T-helper 1 cell treated with Interleukin-12 subunit alpha and Interleukin-12 subunit beta and Interleukin-4 antibody, amounts not matched to agents 30 μg/mL and 1 μg/mL, for 36 hours (primary cell): ENCODE data around the gene MED17.

ENCODE experiments used
- H3K27ac Mint-ChIP-seq: one replicate; pipeline ENCODE4 v1.8.0; 2021; ENCODE audit warnings: mild to moderate bottlenecking, mixed read lengths
- H3K27me3 Mint-ChIP-seq: one replicate; pipeline ENCODE4 v1.8.0; 2021; ENCODE audit warnings: low read depth, mixed read lengths
- H3K36me3 Mint-ChIP-seq: one replicate; pipeline ENCODE4 v1.8.0; 2021; ENCODE audit warnings: low read depth, mixed read lengths
- H3K4me1 Mint-ChIP-seq: one replicate; pipeline ENCODE4 v1.8.0; 2021; ENCODE audit warnings: low read depth, mixed read lengths
- H3K4me3 Mint-ChIP-seq: one replicate; pipeline ENCODE4 v1.8.0; 2021; ENCODE audit warnings: mild to moderate bottlenecking, moderate library complexity, mixed read lengths
- H3K9me3 Mint-ChIP-seq: one replicate; pipeline ENCODE4 v1.8.0; 2021; ENCODE audit warnings: mixed read lengths

MED17 gene

DNA sequence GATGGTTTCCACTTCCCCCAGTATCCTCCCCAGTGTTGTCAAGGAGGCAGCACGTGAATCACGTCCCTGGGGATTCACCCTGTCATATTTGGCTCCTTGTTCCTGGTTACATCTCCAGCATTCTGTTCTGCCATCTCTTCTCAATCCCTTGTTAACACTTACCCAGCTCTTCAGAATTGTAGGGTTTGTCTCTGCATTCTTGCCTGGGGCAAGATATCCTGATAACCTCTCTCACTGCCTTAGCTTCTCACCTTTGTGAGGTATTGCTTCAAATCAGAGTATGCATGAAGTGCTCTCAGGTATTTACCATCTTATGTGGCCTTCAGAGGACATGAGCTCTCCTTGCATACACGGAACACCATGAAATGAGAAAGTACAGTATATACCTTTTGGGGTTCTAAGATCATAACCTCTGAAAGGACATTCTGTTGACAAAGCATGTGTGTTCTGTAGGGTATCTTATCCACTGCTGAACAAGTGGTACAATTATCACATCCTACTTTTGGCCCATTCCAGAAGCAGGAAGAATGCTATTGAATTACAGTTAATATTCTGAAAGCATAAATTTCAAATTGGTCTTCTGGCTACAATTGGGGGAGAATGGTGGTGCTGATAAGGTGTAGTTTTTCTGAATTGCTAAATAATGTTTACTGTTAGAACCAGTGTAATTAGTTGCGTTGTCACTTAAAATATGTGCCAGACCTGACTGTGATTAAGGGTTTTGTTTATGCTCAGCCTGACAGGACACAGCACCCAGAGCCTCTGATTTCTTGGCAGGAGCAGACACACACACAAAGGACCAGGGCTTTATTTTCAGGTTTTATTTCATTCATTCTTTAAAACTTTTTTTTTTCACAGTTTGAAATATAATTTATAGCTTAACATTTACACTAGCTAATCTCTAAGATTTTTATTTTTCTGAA, 33.6 kb downstream of the MED17 start:
- H3K4me3 Mint-ChIP-seq: no peak overlapping the region
- H3K27ac Mint-ChIP-seq: no peak overlapping the region
- no peaks in the 10 kb centered on the region for H3K9me3 Mint-ChIP-seq
- no peaks in the 10 kb centered on the region for H3K27me3 Mint-ChIP-seq
- peaks cover 27% of the 10 kb centered on the region for H3K36me3 Mint-ChIP-seq
- H3K4me1 Mint-ChIP-seq: no peaks in the 10 kb centered on the region

DNA sequence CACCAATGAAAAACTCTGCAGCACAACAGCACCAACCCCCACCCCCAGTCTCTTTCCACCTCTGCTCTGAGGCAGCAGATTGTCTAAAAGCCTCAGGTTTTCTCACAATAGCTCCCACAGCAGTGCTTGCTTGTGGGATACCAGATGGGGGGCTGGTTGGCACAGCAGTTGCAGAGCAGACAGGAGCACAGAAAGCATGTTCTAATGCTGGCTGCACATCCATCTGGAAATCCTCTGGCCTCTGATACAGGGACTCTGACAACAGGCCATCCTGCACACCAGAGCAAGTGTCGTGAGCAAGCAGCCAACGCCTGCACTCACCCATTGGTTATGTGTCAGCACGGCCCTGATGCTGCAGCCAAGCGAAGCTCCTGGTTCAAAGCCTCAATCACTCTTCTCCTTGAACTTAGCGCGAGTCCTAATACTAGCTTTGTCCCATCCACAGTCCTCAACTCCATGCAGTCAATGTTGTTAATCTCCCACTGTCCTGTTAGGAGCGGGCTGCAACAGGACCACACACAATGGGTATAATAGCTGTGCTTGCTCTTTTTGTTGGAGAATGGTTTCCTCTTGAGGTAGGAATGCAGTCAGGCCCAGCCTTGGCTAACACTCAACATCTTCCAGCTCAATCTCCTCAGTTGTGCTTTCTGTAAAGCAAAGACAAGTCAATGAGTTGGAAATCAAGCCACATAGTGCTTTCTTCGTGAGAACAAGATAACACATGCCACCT, 36.0 kb downstream of the MED17 start:
- peaks cover 11% of the 10 kb centered on the region for H3K36me3 Mint-ChIP-seq
- no peak overlapping the region for H3K27ac Mint-ChIP-seq
- H3K4me1 Mint-ChIP-seq: no peaks in the 10 kb centered on the region
- H3K27me3 Mint-ChIP-seq: no peaks in the 10 kb centered on the region
- no peak overlapping the region for H3K4me3 Mint-ChIP-seq
- no peaks in the 10 kb centered on the region for H3K9me3 Mint-ChIP-seq

DNA sequence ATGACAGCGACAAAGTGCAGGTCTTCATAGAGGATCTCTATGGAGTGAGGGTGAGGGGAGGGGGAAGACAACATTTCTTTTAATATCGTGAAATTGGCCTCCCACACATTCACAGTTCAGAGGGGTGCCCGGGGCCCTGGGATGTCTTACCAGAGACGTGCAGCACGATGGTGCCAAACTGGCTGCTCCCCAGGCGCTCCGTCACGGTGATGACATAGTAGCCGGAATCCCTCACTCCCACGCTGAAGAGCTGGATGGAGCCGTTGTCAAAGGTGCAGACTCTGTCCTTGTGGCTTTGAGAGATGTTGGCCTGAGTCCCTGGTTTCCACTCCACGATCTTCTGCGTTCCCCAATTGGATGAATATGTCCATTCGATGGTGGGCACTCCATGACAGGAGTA, 36.8 kb downstream of the MED17 start:
- Mint-ChIP-seq H3K4me3 (no peak overlapping the region), H3K9me3 (no peaks in the 10 kb centered on the region), H3K36me3 (peaks cover 6% of the 10 kb centered on the region), H3K27ac (no peak overlapping the region), H3K4me1 (no peaks in the 10 kb centered on the region), H3K27me3 (no peaks in the 10 kb centered on the region)

DNA sequence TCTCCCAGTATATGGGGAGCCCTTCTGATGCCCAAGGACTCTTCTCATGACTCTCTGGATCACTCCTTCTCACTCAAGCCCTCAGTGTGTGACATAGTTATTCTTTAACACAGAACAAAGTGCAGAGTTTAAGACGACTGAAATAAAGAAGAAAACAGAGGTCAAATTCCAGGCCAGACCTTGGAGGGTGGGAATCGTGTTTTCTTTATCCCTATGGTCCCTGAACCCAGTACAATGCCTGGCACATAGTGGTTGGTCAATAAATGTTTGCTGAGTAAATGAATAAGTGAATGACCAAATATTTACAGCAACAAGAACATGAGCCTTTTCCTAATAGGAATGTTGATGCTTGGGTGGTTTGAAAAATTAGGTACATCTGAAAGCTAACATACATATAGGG, 37.5 kb downstream of the MED17 start:
- H3K9me3 Mint-ChIP-seq: no peaks in the 10 kb centered on the region
- H3K36me3 Mint-ChIP-seq: peaks cover 4% of the 10 kb centered on the region
- H3K4me3 Mint-ChIP-seq: no peak overlapping the region
- no peak overlapping the region for H3K27ac Mint-ChIP-seq
- H3K4me1 Mint-ChIP-seq: no peaks in the 10 kb centered on the region
- H3K27me3 Mint-ChIP-seq: peaks cover 1% of the 10 kb centered on the region

DNA sequence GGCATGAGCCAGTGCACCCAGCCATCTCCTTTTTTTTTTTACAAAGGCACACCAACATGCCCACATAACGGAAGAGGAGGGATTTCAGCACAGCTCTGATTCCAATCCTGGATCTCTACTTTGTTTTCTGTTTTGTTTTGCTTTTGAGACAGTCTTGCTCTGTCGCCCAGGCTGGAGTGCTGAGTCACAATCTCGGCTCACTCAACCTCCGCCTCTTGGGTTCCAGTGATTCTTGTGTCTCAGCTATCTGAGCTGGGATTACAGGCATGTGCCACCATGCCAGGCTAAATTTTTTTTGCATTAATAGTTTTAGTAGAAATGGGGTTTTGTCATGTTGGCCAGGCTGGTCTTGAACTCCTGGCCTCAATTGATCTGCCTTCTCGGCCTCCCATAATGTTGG, 38.3 kb downstream of the MED17 start:
- Mint-ChIP-seq H3K9me3 (no peaks in the 10 kb centered on the region), H3K27ac (no peak overlapping the region), H3K36me3 (peaks cover 2% of the 10 kb centered on the region), H3K27me3 (peaks cover 3% of the 10 kb centered on the region), H3K4me1 (no peaks in the 10 kb centered on the region), H3K4me3 (no peak overlapping the region)

DNA sequence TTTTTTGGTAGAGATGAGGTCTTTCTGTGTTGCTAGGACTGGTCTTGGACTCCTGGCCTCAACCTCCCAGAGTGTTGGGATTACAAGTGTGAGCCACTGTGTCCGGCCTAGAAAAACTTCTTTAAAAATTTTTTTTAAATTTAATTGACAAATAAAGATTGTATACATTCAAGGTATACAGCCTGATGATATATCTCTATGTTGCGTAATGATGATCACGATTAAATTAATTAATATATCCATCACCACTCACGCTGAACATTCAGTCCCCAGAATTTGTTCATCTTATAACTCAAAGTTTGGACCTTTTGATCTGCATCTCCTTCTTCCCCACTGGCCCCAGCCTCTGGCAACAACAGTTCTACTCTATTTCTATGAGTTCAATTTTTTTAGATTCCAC, 39.1 kb downstream of the MED17 start:
- H3K27ac Mint-ChIP-seq: no peak overlapping the region
- H3K4me1 Mint-ChIP-seq: no peaks in the 10 kb centered on the region
- H3K9me3 Mint-ChIP-seq: no peaks in the 10 kb centered on the region
- H3K36me3 Mint-ChIP-seq: peaks cover 2% of the 10 kb centered on the region
- peaks cover 3% of the 10 kb centered on the region for H3K27me3 Mint-ChIP-seq
- H3K4me3 Mint-ChIP-seq: no peak overlapping the region

DNA sequence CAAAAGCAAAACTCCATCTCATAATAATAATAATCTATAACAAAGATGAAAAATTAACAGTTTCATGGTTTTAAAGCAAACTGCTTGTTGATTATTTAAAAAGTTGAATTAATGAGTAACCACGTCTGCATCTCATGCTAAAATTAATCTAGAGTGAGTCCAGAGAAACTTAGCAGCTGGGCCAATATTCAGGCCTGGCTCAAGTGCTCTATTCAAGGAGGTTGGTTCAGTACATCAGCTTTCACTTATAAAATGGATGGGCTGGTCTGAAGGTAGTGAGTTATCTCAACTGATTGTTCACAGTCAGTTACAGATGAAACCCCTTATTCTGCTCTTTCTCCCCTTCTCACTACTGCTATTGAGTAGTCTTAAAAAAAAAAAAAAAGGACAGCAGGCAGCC, 43.3 kb downstream of the MED17 start:
- H3K4me3 Mint-ChIP-seq: no peak overlapping the region
- H3K4me1 Mint-ChIP-seq: no peaks in the 10 kb centered on the region
- no peaks in the 10 kb centered on the region for H3K36me3 Mint-ChIP-seq
- no peaks in the 10 kb centered on the region for H3K9me3 Mint-ChIP-seq
- no peak overlapping the region for H3K27ac Mint-ChIP-seq
- H3K27me3 Mint-ChIP-seq: peaks cover 6% of the 10 kb centered on the region

DNA sequence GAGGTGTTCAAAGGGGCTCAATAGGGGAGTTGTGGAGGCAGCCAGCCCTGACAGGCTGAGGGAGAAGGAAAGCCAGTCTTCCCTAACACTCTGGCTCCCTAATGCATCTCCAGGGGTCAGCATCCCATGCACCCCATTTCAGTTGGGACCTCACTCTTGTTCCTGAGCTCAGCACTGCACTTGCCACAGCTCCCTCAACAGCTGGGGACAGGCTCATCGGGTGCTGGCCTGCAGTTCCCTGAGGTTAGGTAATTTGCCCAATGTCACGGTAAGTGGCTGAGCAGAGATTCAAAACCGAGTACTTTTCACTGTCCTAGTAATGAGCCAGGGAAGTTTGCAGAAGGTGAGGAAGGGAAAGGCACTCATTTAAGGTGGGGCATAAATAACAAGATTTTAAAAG, 45.5 kb downstream of the MED17 start:
- no peak overlapping the region for H3K4me3 Mint-ChIP-seq
- H3K27me3 Mint-ChIP-seq: peaks cover 10% of the 10 kb centered on the region
- H3K9me3 Mint-ChIP-seq: no peaks in the 10 kb centered on the region
- no peaks in the 10 kb centered on the region for H3K4me1 Mint-ChIP-seq
- no peak overlapping the region for H3K27ac Mint-ChIP-seq
- no peaks in the 10 kb centered on the region for H3K36me3 Mint-ChIP-seq

DNA sequence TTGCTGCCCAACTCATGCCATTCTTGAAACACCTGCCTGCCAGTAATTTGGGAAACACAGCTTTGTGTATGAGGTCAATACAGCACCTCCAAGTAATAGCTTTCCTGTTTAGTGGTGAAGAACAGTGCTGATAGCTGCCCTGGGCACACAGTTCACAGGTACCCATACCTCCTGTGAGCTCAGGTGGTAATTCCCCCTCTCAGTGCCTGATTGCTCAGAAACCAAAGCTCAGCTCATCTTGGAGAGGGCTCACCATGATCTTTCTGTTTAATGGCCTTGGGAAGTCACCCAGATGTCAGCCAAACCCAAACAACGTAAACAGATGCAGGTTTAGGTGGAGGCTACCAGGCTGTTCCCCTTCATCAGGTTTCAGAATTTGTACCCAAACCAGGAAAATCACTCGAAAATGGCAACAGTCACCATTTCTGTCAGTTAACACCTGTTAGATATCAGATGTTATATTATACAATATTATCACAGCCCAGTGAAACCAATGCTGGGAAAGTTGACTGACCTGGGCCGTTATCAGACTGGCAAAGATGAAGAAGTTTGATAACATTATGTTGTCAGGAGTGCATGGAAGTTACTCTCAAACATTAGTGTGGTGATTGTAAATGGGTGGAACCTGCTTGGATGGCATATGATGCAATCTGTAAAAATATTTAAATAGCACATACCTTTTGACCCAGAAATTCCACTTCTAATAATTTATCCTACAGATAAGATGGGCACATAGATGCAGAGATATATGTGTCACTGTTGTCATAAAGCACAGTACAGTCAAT, 47.5 kb downstream of the MED17 start:
- H3K4me1 Mint-ChIP-seq: no peaks in the 10 kb centered on the region
- H3K27me3 Mint-ChIP-seq: peaks cover 10% of the 10 kb centered on the region
- no peak overlapping the region for H3K27ac Mint-ChIP-seq
- H3K9me3 Mint-ChIP-seq: no peaks in the 10 kb centered on the region
- no peaks in the 10 kb centered on the region for H3K36me3 Mint-ChIP-seq
- no peak overlapping the region for H3K4me3 Mint-ChIP-seq

DNA sequence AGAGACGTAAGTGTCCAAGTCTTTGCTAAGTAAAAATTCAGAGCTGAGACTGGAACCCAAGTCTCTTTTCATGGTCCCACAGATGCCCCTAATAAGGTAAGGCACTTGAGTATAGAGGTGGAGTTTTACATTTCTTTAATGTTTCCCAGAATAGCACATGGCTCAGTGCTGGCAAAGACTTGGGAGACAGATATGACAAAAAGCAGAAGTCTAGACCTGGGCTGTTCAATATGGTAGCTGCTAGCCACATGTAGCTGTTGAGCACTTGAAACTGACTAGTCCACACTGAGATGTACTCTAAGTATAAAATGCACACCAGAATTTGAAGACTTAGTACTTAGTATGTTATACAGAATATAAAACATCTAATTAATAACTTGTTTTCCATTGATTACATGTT, 48.7 kb downstream of the MED17 start:
- Mint-ChIP-seq H3K4me1 (no peaks in the 10 kb centered on the region), H3K36me3 (no peaks in the 10 kb centered on the region), H3K9me3 (no peaks in the 10 kb centered on the region), H3K27ac (no peak overlapping the region), H3K4me3 (no peak overlapping the region), H3K27me3 (peaks cover 7% of the 10 kb centered on the region)

DNA sequence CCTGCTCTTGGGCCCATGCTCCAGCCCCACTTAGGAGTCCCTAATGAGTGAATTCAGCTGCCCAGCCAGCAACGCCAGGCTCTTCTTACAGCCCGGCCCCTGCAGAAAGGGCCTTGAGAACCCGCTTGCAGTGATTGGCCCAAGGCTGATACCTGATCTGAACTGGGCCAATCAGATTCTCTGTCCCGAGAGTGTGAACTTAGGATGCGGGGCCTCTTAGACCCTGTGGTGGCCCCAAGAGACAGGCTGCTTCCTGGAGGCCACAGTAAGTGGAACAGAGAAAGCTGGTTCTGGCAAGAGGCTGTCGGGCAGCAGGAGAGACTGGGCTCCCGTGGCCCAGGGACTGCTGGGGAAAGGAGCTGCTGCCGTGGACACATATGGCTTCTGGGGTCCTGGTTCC, 54.9 kb downstream of the MED17 start:
- H3K27ac Mint-ChIP-seq: no peak overlapping the region
- H3K36me3 Mint-ChIP-seq: no peaks in the 10 kb centered on the region

DNA sequence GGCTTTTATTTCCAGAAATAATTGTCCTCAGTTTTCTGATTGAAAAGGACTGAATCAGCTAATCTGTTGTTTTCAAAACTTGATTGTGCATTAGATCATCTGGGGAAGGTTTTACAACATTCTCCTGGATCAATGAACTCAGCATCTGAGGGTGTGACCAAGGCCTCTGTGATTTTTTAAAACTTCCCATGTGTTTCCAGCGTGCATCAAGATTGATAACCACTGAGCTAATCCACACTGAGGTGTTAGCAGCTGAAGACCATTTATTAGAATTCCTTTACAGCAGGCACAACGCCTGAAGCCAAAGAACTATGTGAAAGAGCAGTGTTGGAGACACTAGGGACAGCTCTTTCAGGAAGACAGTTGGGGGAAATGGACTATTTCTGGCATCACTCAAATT, 56.1 kb downstream of the MED17 start:
- Mint-ChIP-seq H3K27ac (no peak overlapping the region), H3K36me3 (no peaks in the 10 kb centered on the region), H3K27me3 (no peaks in the 10 kb centered on the region), H3K9me3 (no peaks in the 10 kb centered on the region), H3K4me3 (no peak overlapping the region), H3K4me1 (no peaks in the 10 kb centered on the region)

More for the DNA sequence above, 54.9 kb downstream of the MED17 start:
- H3K27me3 Mint-ChIP-seq: peaks cover under 1% of the 10 kb centered on the region
- no peaks in the 10 kb centered on the region for H3K4me1 Mint-ChIP-seq
- H3K9me3 Mint-ChIP-seq: no peaks in the 10 kb centered on the region
- H3K4me3 Mint-ChIP-seq: no peak overlapping the region

DNA sequence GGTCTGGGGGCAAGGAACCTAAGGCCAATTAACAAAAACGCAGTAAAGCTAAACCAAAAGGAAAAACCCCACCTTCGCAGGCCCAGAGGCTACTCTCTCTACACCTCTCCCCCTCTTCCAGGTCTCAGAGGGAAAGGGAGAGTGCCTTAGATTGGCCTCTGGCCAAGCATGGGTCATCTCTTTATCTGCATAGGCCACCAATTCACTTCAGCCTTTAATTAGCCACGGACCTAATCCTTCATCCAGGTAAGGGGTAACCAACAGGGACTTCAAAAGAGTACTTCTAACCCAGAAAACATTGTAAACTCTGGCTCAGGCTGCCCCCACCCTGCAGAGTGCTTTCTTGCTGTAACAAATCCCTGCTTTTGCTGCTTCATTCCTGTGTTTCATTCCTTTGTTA, 56.9 kb downstream of the MED17 start:
- H3K36me3 Mint-ChIP-seq: no peaks in the 10 kb centered on the region
- H3K27ac Mint-ChIP-seq: no peak overlapping the region
- H3K4me1 Mint-ChIP-seq: no peaks in the 10 kb centered on the region
- H3K27me3 Mint-ChIP-seq: no peaks in the 10 kb centered on the region
- H3K9me3 Mint-ChIP-seq: no peaks in the 10 kb centered on the region
- H3K4me3 Mint-ChIP-seq: no peak overlapping the region

DNA sequence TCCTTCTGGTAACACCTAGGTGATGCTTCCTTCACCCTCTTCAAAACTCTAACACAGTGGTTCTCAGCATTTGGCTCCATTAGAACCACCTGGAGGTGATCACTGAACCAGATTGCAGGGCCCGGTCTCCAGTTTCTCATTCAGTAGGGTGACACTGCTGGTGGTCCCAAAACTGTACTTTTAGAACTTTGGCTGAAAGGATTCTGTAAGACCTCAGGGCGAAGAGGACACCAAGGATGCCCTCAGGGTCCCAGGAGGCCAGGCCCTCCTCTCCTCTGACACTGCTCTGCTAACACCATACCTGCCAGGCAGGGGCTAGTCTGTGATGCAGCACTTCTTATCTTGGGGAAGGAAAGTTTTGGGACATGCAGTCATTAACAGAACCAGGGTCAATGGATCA, 57.4 kb downstream of the MED17 start:
- Mint-ChIP-seq H3K4me3 (no peak overlapping the region), H3K27ac (no peak overlapping the region), H3K36me3 (no peaks in the 10 kb centered on the region), H3K27me3 (no peaks in the 10 kb centered on the region), H3K9me3 (no peaks in the 10 kb centered on the region), H3K4me1 (no peaks in the 10 kb centered on the region)
